ACC112 (cell line): ENCODE measurements around the gene BACE2.

Experiments
- H2AFZ ChIP-seq: fragments of 200-600 bp; sonication (generic); one replicate; pipeline ENCODE4 v1.6.0; 2017; ENCODE audit warnings: antibody characterized with exemption, low read length; ENCODE audit not compliant: unreplicated experiment
- H3K27ac ChIP-seq: fragments of 200-600 bp; sonication (generic); 2 replicates; pipeline ENCODE4 v1.5.1; 2014; ENCODE audit warnings: low read depth, mild to moderate bottlenecking, antibody characterized with exemption, low read length, moderate library complexity
- H3K27me3 ChIP-seq: fragments of 200-600 bp; sonication (generic); 2 replicates; pipeline ENCODE4 v1.6.1; 2014; ENCODE audit warnings: mild to moderate bottlenecking, antibody characterized with exemption, low read length, moderate library complexity, mixed read lengths; ENCODE audit not compliant: insufficient read depth
- H3K36me3 ChIP-seq: fragments of 200-600 bp; sonication (generic); 2 replicates; pipeline ENCODE4 v1.6.1; 2016; ENCODE audit warnings: mild to moderate bottlenecking, antibody characterized with exemption, low read length, moderate library complexity, mixed read lengths; ENCODE audit not compliant: insufficient read depth
- H3K4me1 ChIP-seq: fragments of 200-600 bp; sonication (generic); one replicate; pipeline ENCODE4 v1.6.1; 2016; ENCODE audit warnings: low read length, mixed read lengths; ENCODE audit not compliant: insufficient read depth, unreplicated experiment, control insufficient read depth
- H3K4me3 ChIP-seq: fragments of 200-600 bp; sonication (generic); 2 replicates; pipeline ENCODE4 v1.5.1; 2014; ENCODE audit warnings: mild to moderate bottlenecking, low read depth, low read length
- H3K79me2 ChIP-seq: fragments of 200-600 bp; sonication (generic); one replicate; pipeline ENCODE4 v1.6.0; 2016; ENCODE audit warnings: low read length; ENCODE audit not compliant: control insufficient read depth, unreplicated experiment, insufficient read depth

The BACE2 gene

GRCh38 chr21:41321211-41321907, 153.4 kb downstream of the BACE2 start:
- peaks cover 82% of the 10 kb centered on the region for H3K27me3 ChIP-seq

DNA sequence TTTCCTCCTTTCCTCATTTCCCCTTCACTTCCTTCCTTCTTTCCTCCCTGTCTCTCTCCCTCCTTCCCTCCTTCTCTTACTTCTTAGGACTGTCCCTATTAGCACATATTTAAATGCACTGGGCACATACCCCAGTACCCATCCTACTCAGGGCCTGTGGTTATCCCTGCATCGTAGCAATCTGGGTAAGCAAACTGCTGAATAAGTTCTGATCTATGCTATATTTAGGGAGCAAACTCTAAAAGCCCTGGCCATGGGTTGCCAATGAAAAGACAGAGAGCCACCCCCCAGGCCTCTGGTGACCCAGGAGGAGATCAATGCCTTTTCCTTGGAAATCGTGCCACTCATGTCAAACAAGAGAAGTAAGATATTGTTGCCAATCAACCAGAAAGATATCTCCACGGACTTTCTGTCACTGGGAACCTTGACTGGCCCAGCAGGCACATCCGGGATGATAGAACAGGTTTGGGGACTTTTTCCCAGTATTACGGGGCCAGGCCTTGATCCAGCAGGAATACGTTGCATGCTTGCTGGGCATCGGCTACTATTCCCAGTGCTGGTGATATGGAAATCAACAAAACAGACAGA, 154.0 kb downstream of the BACE2 start:
- Histone ChIP-seq H3K4me1 (no peaks in the 10 kb centered on the region), H3K27ac (no peak overlapping the region), H3K79me2 (no peaks in the 10 kb centered on the region), H2AFZ (no peak overlapping the region), H3K36me3 (no peaks in the 10 kb centered on the region), H3K4me3 (no peak overlapping the region), H3K27me3 (peaks cover 79% of the 10 kb centered on the region)

More at GRCh38 chr21:41321211-41321907, 153.4 kb downstream of the BACE2 start:
- H3K4me3 ChIP-seq: no peak overlapping the region
- H3K4me1 ChIP-seq: no peaks in the 10 kb centered on the region
- no peak overlapping the region for H3K27ac ChIP-seq
- H3K36me3 ChIP-seq: no peaks in the 10 kb centered on the region
- no peak overlapping the region for H2AFZ ChIP-seq
- no peaks in the 10 kb centered on the region for H3K79me2 ChIP-seq

DNA sequence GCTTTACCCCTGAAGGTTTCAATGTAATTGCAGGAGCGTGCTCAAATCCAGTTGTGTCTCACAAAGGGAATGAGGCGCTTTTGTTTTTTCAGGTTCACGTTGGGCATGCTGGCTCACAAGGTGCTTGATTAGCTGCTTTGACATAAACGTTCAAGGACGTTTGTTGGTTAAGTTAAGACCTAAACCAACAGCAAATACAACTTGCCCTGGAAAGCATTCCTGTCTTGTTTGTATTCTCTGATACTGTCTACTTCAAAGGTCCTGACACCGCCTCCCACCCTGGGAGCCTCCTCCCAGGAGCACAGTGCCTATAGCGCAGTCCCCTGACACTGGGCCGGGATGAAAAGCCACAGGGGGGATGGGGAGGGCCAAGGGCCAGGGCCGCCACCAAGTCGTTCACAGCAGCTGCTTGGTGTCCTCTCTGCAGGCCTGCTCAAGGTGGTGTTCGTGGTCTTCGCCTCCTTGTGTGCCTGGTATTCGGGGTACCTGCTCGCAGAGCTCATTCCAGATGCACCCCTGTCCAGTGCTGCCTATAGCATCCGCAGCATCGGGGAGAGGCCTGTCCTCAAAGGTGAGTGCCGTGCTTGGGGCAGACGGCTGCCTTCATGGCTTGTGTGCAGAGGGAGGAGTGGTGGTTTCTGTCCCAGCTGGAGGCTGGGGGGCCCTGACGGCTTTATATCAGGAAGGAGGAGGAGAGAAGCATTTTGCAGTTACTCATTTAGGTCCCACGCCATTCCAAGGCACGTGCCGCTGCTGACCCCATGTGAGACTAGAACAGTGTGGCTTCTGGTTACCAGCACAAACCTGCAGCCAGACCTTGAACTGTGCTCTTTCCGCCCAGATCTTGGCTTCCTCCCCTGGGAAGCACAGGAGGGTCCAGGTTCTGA, 154.8 kb downstream of the BACE2 start:
- H3K4me3 ChIP-seq: no peak overlapping the region
- H3K4me1 ChIP-seq: no peaks in the 10 kb centered on the region
- H3K27me3 ChIP-seq: peaks cover 74% of the 10 kb centered on the region
- H3K79me2 ChIP-seq: no peaks in the 10 kb centered on the region
- no peaks in the 10 kb centered on the region for H3K36me3 ChIP-seq
- no peak overlapping the region for H2AFZ ChIP-seq
- H3K27ac ChIP-seq: no peak overlapping the region

DNA sequence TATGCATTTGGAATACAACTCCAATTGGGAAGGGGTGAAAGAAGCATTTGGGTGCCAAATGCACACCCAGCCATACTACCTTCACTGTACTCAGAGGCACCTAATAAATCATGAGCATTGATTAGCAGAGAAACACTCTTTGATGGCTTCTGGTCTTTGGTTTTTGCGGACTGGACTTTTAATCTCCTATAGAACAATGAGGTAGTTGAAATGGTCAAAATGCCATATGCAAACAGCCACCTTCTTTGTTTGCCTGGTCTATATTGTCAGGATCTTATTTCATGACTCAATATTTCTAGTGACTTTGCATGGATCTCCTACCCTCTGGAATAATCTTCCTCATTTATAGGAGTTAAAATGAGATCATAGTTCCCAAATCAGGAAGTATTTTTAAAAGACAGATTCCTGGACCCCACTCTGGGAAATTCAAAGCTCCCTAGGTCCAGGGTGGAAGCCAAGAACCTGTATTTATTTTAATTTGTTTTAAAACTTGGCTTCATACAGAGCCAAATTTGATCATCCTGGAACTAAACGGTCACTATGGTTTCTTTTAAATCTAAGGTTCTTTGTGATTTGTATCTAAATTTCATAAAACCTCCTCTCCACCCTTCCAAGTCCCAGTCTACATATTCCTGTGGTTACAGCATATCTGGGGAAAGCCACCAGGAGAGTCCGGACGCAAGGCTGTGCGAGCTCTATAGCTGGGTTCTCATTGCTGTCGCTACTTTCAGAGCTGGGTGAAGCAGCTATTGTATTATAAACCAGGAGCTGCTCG, 157.4 kb downstream of the BACE2 start:
- H3K27me3 ChIP-seq: peaks cover 62% of the 10 kb centered on the region
- no peaks in the 10 kb centered on the region for H3K79me2 ChIP-seq
- H2AFZ ChIP-seq: no peak overlapping the region
- H3K36me3 ChIP-seq: no peaks in the 10 kb centered on the region
- H3K4me1 ChIP-seq: no peaks in the 10 kb centered on the region
- no peak overlapping the region for H3K27ac ChIP-seq
- no peak overlapping the region for H3K4me3 ChIP-seq

- Histone ChIP-seq H3K27me3 (peaks cover 61% of the 10 kb centered on the region), H3K27ac (no peak overlapping the region), H3K4me3 (no peak overlapping the region), H2AFZ (no peak overlapping the region), H3K36me3 (no peaks in the 10 kb centered on the region), H3K4me1 (no peaks in the 10 kb centered on the region), H3K79me2 (no peaks in the 10 kb centered on the region)
These were observed 158.6 kb downstream of the BACE2 start for GRCh38 chr21:41326414-41327080.

GRCh38 chr21:41327753-41328152, 159.8 kb downstream of the BACE2 start:
- Histone ChIP-seq H3K4me1 (no peaks in the 10 kb centered on the region), H2AFZ (no peak overlapping the region), H3K36me3 (no peaks in the 10 kb centered on the region), H3K27ac (no peak overlapping the region), H3K27me3 (peaks cover 60% of the 10 kb centered on the region), H3K79me2 (no peaks in the 10 kb centered on the region), H3K4me3 (no peak overlapping the region)

DNA sequence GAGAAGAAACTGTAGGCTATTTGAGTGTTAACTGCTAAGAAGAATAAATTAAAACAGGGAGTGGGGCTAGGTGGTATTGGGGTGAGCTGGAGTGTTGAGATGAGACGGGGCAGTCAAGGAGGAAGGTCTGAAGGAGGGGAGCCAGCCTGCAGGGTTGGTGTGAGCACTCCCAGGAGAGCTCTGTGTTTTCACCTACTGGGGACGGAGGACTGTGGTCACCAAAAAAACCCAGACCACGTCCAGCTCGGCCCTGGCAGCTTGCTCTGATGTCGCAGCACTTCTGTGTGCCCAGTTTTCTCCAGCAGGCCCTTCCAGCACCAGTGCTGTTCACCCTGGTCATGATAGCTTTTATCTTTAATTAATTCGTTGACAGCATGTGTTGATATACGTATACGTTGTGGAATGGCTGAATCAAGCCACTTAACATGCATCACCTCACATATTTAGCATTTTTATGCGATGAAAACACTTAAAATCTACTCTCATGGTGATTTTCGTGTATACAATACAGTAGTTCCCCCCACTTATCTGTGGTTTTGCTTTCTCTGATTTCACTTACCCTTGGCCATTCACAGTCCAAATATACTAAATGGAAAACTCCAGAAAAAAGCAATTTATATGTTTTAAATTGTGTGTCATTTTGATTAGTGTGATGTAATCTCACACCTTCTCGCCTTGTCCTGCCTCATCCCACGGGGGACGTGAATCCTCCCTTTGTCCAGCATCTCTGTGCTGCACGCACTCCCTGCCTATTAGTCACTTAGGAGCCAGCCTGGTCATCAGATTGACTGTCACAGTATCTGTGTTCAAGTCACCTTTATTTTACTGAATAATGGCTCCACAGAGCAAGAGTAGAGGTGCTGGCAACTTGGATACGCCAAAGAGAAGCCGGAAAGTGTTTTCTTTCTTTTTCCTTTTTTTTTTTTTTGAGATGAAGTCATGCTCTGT, 161.0 kb downstream of the BACE2 start:
- peaks cover 58% of the 10 kb centered on the region for H3K27me3 ChIP-seq
- no peaks in the 10 kb centered on the region for H3K4me1 ChIP-seq
- no peak overlapping the region for H2AFZ ChIP-seq
- H3K4me3 ChIP-seq: no peak overlapping the region
- H3K36me3 ChIP-seq: no peaks in the 10 kb centered on the region
- no peaks in the 10 kb centered on the region for H3K79me2 ChIP-seq
- no peak overlapping the region for H3K27ac ChIP-seq
